ENCODE measurements around the gene OR6J1.

DNA sequence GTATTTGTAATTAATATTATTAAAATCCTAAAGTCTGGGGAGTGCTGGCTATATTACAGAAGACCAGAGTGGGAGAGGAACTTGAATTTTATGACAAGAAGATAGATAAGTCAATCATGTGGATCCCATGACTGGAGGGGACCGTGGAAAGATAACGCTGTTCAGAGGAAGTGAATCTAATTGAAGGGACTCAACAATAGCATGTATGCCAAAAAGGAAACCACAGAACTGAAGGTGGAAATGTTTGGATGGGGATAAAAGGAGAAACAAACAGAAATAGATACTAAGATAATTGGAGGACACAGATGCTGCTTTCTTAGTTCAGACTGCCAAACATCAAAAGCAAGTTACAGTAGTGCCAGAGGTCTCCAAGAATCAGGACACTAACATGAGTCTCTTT lies 21.1 kb downstream of the OR6J1 start:
- TF ChIP-seq, protein P1, sequence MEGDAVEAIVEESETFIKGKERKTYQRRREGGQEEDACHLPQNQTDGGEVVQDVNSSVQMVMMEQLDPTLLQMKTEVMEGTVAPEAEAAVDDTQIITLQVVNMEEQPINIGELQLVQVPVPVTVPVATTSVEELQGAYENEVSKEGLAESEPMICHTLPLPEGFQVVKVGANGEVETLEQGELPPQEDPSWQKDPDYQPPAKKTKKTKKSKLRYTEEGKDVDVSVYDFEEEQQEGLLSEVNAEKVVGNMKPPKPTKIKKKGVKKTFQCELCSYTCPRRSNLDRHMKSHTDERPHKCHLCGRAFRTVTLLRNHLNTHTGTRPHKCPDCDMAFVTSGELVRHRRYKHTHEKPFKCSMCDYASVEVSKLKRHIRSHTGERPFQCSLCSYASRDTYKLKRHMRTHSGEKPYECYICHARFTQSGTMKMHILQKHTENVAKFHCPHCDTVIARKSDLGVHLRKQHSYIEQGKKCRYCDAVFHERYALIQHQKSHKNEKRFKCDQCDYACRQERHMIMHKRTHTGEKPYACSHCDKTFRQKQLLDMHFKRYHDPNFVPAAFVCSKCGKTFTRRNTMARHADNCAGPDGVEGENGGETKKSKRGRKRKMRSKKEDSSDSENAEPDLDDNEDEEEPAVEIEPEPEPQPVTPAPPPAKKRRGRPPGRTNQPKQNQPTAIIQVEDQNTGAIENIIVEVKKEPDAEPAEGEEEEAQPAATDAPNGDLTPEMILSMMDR (IDR thresholded peaks at IDR 0.05 in 8 of 11, conservative IDR thresholded peaks at IDR 0.05 in 3 of 11), result no peak
- TF ChIP-seq POLR2A (IDR thresholded peaks at IDR 0.05) (no peak), POLR2AphosphoS5 (IDR thresholded peaks at IDR 0.05) (no peak)

Data from spleen (tissue), 7 donors.